DND-41 (cell line): ENCODE results near the gene OR11A1.
"Not testable (repeated sequence)": the region's sequence is repeated elsewhere in the genome, so short reads cannot be mapped to it uniquely, and the experiment has no call there.

Experiments used
- ATAC-seq: fragments of 200-7000 bp; cut with Tn5 transposase; 3 replicates; pipeline ENCODE4 v1.9.1; 2021; ENCODE audit warnings: low read depth; ENCODE audit not compliant: insufficient read depth
- DNase-seq: peaks from one replicate; pipeline ENCODE4 v3.0.0-alpha.2; 2020
- H2AFZ ChIP-seq: 2 replicates; pipeline ENCODE4 v1.6.0; 2012; ENCODE audit warnings: low read depth, low read length
- H3K27ac ChIP-seq: 2 replicates; pipeline ENCODE4 v1.5.1; 2012; ENCODE audit warnings: low read length, inconsistent platforms
- H3K27me3 ChIP-seq: fragments of 200-600 bp; sonication (generic); 2 replicates; pipeline ENCODE4 v1.6.0; 2012; ENCODE audit warnings: low read length, mild to moderate bottlenecking, inconsistent platforms; ENCODE audit not compliant: insufficient read depth, poor library complexity
- H3K36me3 ChIP-seq: 2 replicates; pipeline ENCODE4 v1.5.1; 2012; ENCODE audit warnings: low read length, inconsistent platforms; ENCODE audit not compliant: insufficient read depth
- H3K4me1 ChIP-seq: 2 replicates; pipeline ENCODE4 v1.5.1; 2012; ENCODE audit warnings: mild to moderate bottlenecking, low read length; ENCODE audit not compliant: insufficient read depth
- H3K4me2 ChIP-seq: 2 replicates; pipeline ENCODE4 v1.6.0; 2012; ENCODE audit warnings: mild to moderate bottlenecking, moderate library complexity, low read length, inconsistent platforms; ENCODE audit not compliant: insufficient read depth
- H3K4me3 ChIP-seq, 2 experiments: fragments of 200-600 bp in 1 of 2; shearing (Covaris generic) in 1 of 2; 2 replicates each; pipeline ENCODE4 v1.5.1; 2012 to 2016; ENCODE audit warnings: inconsistent platforms in 2 of 2, low read length in 2 of 2, mild to moderate bottlenecking in 2 of 2, low read depth in 1 of 2, moderate library complexity in 1 of 2
- H3K79me2 ChIP-seq: 2 replicates; pipeline ENCODE4 v1.6.0; 2012; ENCODE audit warnings: low read length, inconsistent platforms; ENCODE audit not compliant: insufficient read depth
- H3K9ac ChIP-seq: 2 replicates; pipeline ENCODE4 v1.6.0; 2012; ENCODE audit warnings: low read depth, mild to moderate bottlenecking, inconsistent platforms, low read length, moderate library complexity
- H3K9me3 ChIP-seq: 2 replicates; pipeline ENCODE4 v1.5.1; 2012; ENCODE audit warnings: low read length, moderate library complexity, mild to moderate bottlenecking, inconsistent platforms; ENCODE audit not compliant: insufficient read depth, severe bottlenecking
- H4K20me1 ChIP-seq: 2 replicates; pipeline ENCODE4 v1.6.0; 2012; ENCODE audit warnings: low read length; ENCODE audit not compliant: insufficient read depth
- CTCF ChIP-seq: IDR thresholded peaks from 2 replicates; pipeline ENCODE4 v1.5.1; 2012; ENCODE audit warnings: borderline replicate concordance, low read length, moderate library complexity, mild to moderate bottlenecking; ENCODE audit not compliant: poor library complexity, severe bottlenecking; ENCODE audit errors: extremely low read depth
- EZH2 ChIP-seq: IDR thresholded peaks from 3 replicates; pipeline ENCODE4 v1.6.1; 2012; ENCODE audit warnings: borderline replicate concordance, low read depth, mild to moderate bottlenecking, moderate library complexity, low read length, inconsistent platforms; ENCODE audit not compliant: severe bottlenecking

The OR11A1 gene

DNA sequence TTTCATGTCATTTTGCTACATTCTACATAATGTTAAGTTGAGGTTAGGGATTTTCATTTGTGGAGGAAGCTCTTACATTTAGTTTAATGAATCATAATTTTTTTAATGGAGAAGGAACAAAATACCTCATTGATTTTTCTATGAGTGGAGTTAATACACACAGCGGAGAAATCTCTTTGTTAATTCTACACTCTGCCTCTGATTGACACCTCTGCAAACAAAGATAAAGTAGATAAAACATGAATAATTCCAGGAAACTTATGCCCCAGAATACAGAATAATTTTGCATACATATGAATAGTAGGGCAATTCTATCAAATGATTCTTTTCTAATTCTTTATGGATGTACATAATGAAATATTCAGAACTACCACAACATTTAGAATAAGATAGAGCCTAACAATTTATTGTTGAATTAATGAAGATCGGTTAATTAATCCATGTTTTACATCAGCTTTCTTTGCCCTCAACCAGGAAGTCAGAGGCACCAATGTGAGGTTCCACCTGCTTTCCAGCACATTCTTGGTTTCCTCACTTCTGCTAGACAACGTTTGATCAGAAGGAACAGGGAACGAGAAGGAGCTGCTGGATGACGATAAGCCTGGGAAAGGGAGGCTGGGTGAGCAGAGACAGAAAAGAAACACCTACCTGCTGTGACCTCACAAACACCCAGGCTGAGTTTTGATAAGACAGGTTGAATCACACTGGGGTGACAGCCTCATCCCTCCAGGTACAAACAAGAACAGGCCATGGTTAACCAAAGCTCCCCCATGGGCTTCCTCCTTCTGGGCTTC lies 4.3 kb upstream of the OR11A1 start:
- ATAC-seq (no peak), DNase-seq (no peak)
- no peak overlapping the region for H3K4me2 ChIP-seq
- no peaks in the 10 kb centered on the region for H4K20me1 ChIP-seq
- H3K9ac ChIP-seq = no peak overlapping the region
- H3K27me3 ChIP-seq = no peaks in the 10 kb centered on the region
- no peaks in the 10 kb centered on the region for H3K79me2 ChIP-seq
- H3K36me3 ChIP-seq = no peaks in the 10 kb centered on the region
- H3K9me3 ChIP-seq = no peaks in the 10 kb centered on the region
- TF ChIP-seq CTCF (no peak), EZH2 (no peak)
- no peak overlapping the region for H2AFZ ChIP-seq
- H3K4me3 ChIP-seq = no peak overlapping the region
- no peak overlapping the region for H3K27ac ChIP-seq
- no peaks in the 10 kb centered on the region for H3K4me1 ChIP-seq

DNA sequence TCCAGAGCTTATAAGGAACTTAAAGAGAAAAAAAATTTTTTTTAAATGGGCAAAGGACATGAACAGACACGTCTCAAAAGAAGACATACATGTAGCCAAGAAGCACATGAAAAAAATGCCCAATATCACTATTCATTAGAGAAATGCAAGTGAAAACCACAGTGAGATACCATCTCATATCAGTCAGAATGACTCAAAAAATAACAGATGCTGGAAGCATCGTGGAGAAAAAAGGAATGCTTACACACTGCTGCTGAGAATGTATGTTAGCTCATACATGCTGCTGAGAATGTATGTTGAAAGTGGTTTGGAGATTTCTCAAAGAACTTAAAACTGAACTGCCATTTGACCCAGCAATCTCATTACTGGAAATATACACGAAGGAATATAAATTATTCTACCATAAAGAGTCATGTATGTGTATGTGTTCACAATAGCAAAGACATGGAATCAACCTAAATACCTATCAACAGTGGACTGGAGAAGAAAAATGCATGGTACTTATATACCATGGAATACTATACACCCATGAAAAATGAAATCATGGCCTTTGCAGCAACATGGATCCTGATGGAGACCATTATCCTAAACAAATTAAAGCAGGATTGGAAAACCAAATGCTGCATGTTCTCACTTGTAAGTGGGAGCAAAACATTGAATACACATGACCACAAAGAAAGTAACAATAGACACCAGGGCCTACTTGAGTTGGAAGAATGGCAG lies 5.2 kb downstream of the OR11A1 start:
- TF ChIP-seq CTCF (no peak), EZH2 (no peak)
- no peak overlapping the region for H3K9ac ChIP-seq
- H3K27ac ChIP-seq = no peak overlapping the region
- no peaks in the 10 kb centered on the region for H3K4me1 ChIP-seq
- no peak overlapping the region for H3K4me3 ChIP-seq
- no peak overlapping the region for H3K4me2 ChIP-seq
- no peaks in the 10 kb centered on the region for H4K20me1 ChIP-seq
- no peaks in the 10 kb centered on the region for H3K79me2 ChIP-seq
- ATAC-seq (no peak), DNase-seq (no peak)
- H3K27me3 ChIP-seq = peaks cover 2% of the 10 kb centered on the region
- no peak overlapping the region for H2AFZ ChIP-seq
- no peaks in the 10 kb centered on the region for H3K9me3 ChIP-seq
- no peaks in the 10 kb centered on the region for H3K36me3 ChIP-seq

DNA sequence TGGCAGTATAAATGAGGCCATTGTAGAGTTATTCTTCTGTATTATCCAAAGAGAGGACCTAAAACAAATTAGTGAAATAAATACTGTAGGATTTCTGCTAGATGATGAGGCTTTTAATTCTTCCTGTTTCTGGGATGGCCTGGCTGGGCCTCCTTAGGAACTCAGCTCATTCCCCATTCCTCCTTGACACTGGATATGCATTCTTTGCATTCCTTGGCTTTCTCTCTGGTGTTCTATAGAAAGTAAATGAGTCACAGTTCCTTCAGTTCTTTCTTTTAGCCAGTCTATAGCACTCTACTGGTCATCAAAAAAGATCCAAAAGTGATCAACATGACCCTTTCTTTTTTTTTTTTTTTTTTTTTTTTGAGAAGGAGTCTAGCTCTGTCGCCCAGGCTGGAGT lies 9.2 kb downstream of the OR11A1 start:
- Histone ChIP-seq H3K27me3 (no peaks in the 10 kb centered on the region), H4K20me1 (no peaks in the 10 kb centered on the region), H3K4me3 (no peak overlapping the region), H3K79me2 (no peaks in the 10 kb centered on the region), H2AFZ (no peak overlapping the region), H3K27ac (no peak overlapping the region), H3K9me3 (no peaks in the 10 kb centered on the region), H3K4me1 (no peaks in the 10 kb centered on the region), H3K4me2 (no peak overlapping the region), H3K9ac (no peak overlapping the region), H3K36me3 (no peaks in the 10 kb centered on the region)
- ATAC-seq = no peak
- DNase-seq = no peak
- TF ChIP-seq EZH2 (no peak), CTCF (no peak)

DNA sequence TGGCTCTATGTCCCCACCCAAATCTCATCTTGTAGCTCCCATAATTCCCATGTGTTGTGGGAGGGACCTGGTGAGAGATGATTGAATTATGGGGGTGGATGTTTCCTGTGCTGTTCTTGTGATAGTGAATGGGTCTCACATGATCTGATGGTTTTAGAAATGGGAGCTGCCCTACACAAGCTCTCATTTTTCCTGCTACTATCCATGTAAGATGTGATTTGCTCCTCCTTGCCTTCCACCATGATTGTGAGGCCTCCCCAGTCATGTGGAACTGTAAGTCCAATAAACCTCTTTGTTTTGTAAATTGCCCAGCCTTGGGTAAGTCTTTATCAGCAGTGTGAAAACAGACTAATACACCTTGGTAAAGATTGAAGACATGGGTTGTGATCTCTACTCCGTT lies 12.8 kb downstream of the OR11A1 start:
- not testable (repeated sequence) for H3K4me3 ChIP-seq, H3K27ac ChIP-seq, H3K9me3 ChIP-seq, H3K9ac ChIP-seq, H2AFZ ChIP-seq, H3K4me1 ChIP-seq, ATAC-seq, H3K27me3 ChIP-seq, H3K4me2 ChIP-seq, H3K79me2 ChIP-seq, H4K20me1 ChIP-seq, DNase-seq, H3K36me3 ChIP-seq
